COLO668 (cell line): Measurements from ENCODE around the gene WNT7B.

Experiments used
- DNase-seq: peaks from one replicate; lab custom pipeline; 2025; ENCODE audit not compliant: unreplicated experiment; lab: John Stamatoyannopoulos, UW

The WNT7B gene

DNA sequence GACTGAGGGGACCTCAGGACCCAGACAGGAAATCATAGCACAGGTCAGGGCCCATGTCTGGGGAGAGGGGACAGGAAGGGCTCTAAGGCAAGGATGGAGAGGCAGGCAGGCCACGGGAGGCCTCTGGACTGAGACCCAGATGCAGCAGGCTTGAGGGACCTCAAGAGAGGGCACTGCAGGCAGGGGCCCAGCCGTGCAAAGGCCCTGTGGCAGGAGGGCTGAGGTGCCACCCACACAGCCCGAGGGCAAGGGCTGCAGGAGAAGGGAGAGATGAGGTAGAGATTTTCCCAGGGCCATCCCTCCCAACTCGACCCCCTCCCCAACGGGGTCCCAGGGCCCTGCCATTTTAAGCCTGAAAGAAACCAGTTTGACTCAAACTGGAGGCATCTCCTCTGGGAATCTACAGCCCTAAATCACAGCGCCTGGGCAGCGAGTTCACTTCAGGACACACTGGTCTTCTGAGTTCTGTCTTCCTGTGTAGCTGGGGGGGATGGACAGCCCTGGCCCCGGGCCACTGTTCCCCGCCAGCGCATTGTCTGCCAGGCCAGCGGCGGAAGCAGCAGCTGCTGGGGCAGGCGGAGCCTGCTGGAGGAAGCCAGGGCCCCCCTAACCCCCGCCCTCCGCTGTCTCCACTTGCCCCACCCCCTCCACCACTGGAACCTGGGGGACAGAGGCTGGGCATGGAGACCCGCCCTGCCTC, 20.3 kb upstream of the WNT7B start:
- DNase-seq = peak; percentile 83

- no peak for DNase-seq
These were observed 19.5 kb upstream of the WNT7B start for GRCh38 chr22:45996241-45997076.

- DNase-seq = no peak
These were observed 18.6 kb upstream of the WNT7B start for GRCh38 chr22:45995405-45996101.

DNA sequence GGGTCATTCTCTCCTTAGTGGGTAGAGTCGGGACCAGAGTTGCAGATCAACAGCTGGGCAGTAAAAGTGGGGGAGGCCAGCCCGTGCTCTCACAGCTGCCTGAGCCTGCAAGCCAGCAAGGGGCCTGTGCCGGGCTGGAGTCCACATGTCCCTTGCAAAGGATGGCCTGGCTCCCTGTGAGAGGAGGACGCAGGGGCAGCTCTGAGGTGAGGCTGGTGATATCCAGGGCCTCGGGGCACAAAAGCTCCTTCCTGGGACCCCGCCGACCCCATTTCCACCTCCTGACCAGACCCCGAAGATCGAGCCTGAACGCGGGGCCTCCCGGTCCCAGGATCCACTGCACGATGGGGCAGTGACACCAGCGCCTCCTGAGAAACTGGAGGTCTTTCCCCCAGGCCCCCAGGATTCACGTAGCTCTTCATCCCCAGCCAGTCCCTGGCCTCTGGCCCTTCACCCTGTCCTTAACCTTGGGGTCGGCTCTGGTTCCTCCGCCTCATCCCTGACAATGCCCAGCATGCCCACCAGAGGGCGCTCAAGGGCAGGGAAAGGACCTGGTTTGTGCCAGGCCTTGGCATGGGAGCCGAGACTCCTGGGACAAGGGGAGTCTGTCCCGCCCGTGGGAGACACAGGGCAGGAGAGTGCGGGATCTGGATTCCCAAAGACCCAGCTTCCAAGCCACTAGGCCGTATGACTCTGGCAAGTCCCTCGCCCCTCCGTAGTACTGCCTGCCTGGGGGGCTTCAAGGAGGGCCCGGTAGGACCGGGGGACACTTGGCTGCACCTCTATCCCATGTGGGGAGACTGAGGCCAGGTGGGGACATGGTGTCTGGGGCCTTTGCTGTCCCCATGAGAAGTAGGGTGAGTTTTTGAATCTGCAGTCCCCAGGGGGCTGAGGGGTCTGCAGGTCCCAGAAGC, 17.8 kb upstream of the WNT7B start:
- peak; percentile 76 for DNase-seq

DNA sequence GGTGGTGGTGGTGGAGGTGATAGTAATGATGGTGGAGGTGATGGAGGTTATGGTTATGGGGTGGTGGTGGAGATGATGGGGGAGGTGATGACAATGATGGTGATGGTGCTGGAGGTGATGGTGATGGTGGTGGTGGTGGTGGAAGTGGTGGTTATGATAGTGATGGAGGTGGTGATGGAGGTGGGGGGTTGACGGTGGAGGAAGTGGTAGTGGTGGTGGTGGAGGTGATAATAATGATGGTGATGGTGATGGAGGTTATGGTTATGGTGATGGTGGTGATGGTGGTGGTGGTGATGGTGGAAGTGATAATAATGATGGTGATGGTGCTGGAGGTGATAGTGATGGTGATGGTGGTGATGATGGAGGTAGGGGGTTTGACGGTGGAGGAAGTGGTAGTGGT, 16.9 kb upstream of the WNT7B start:
- DNase-seq = no peak

- no peak for DNase-seq
These were observed 16.3 kb upstream of the WNT7B start for GRCh38 chr22:45993143-45993692.

DNA sequence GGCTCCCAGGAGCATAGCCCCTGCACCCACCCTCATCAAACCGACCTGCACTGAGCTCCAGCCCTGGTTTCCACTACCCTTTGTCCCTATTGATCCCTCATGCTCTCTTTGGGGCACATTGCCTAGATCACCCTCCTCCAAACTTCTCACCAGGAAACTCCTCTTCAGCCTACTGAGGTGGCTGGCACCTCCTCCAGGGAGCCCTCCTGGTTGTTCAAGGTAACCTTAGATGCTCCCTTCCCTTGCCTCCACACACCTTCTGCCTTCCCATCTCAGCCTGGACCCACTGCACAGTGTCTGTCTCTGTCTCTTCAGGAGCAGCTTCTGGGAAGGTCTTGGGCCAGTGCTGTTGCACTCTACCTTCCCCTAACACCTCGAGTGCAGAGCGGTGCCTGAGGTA, 15.8 kb upstream of the WNT7B start:
- no peak for DNase-seq

DNA sequence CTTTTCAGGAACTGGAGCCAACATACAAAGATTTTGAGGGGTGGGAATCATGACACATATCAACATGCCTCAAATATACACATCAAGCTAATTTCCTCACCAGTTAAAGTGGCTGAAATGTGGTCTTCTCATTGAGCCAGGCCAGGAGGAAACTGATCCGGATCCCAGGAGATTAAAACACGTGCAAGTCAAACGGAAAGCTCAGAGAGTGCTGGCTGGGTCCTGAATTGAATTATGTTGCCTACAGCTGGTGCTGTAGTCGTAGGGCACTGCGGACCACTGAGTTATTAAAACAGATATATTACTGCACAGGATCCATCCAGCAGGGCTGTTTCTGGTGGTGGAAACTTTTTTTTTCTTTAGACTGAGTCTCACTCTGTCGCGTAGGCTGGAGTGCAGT, 14.1 kb upstream of the WNT7B start:
- no peak for DNase-seq

DNA sequence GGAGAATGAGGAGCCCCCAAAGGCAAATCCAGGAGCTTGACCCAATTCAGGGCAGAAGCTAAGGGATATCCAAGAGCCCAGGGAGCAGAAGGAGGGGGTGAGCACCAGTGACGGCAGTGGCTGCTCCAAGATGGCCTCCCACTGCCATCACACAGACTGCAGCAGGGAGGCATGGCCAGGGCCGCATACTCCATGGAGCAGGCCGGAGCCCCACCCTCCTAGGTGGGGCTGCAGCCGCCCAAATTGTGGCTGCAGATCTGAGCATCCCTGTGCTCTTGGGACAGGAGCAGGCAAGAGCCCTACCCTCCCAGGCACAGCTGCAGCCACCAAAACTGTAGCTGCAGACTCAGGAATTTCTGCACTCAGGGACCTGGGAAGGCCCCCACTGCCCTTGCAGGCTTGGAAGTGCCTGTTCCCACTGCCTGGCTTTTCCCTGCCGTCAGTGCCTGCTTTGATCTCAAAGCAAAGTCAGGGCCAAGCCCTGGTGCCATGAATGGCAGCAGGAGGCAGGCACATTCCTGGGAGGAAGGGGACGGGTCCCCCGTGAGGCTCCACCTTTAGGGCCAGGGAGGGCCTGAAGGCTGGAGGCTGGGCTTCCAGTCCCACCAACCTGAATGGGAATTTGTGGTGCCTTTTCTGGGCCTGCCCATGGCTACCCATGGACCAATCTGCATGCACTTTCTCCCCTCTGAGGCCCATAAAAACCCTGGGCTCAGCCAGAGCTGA, 10.3 kb upstream of the WNT7B start:
- DNase-seq = no peak

DNA sequence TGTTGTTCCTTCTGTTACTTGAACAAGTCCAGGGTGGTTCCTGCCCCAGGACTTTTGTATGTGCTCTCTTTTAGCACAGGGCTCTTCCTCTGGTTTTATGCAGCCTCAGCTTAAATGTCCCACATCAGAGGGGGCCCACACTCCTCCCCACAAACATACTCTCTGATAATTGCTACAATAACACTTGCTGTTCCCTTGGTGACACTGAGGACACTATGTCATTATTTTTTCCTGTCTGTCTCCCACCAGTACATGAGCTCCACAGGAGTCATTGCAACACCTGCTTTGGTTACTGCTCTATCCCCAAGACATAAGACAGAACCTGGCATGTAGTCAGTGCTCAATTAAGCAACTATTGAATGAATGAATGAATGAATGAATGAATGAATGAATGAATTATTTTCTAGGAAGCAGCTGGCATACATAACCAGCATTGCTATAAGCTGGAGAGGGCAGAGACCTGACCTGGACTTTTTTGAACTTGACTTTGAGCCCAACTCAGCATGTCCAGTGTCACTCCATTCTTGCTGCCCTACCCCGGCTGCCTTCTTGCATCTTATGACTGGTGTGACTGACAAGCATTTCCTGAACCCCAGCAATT, 7.5 kb upstream of the WNT7B start:
- DNase-seq = no peak

GRCh38 chr22:45983797-45984196, 6.8 kb upstream of the WNT7B start:
- no peak for DNase-seq

- DNase-seq = no peak
These were observed 3.8 kb upstream of the WNT7B start for GRCh38 chr22:45980761-45981160.

- DNase-seq = no peak
These were observed 3.3 kb upstream of the WNT7B start for GRCh38 chr22:45980268-45980570.

DNA sequence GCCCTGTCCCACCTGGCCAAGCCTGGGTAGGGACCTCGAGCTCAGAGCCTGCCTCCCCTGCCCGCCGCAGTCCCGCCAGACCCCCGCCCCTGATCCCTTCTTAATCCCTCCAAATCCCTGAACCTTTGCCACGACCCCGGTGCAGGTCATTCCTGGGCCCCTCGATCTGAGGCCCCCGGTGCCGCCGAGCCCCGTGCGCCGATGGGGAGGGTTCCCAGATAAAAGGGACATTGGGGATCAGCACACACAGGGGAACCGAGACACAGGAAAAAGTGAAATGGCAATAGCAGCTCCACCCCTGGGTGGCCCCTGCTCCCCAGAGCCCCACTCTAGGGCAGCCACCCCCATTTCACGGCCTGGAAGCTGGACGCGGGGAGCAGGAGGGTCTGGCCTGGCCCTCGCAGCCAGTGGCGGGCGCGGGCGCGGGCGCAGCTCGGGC, 1.3 kb upstream of the WNT7B start:
- DNase-seq = no peak

DNA sequence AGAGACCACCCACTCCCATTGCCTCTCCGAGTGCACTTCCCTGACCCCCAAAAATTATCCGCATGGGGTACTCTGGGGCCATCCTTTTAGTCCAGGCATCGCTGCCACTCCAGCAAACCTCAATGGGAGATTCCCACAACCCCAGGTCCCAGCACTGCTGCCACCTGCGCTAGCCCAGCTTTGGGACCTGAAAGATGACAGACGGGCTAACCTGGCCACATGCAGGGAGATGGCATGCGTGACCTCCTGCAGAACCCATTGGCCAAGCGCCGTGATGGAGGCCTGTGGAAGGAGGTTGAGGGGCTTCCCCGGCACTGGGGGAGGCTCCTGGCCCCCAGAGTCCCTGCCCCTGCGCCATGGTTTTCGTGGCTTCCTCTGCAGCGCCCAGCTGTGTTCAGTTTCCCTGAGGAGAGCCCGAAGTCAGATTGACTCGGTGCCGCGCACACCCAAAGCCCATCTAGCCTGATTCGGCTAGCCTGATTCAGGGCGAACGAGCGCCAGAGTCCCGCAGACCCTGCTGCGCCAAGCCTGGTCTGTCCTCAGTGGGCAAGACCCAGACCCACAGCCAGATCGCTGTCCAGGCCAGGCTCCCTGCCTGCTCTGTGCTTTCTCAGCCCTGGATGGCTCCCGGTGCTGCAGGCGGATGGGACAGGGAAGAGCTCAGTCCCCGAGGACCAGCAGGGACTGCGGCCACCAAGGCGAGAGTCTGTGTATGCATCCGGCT, 751 bp upstream of the WNT7B start:
- peak; percentile 55 for DNase-seq

- peak; percentile 31 for DNase-seq
These were observed 534 bp downstream of the WNT7B start for GRCh38 chr22:45976254-45977002.

- peak; percentile 31 for DNase-seq
These were observed 1.5 kb downstream of the WNT7B start for GRCh38 chr22:45975164-45976161.
